HepG2 (cell line): ENCODE data around the gene LRRC19. TPM values are rescaled to one million over a fixed set of nuclear protein-coding genes. Genes with fewer than 3 reads are reported as not detected.

Source experiments
- AKAP8 ChIP-seq: sonication (generic); formaldehyde crosslinking; IDR thresholded peaks from 2 replicates; pipeline ENCODE4 v1.5.1; 2020; ENCODE audit warnings: mild to moderate bottlenecking, missing genetic modification reagents
- ATM ChIP-seq: fragments of 450-650 bp; IDR thresholded peaks from 2 replicates; pipeline ENCODE4 v1.7.1; 2017; ENCODE audit warnings: mild to moderate bottlenecking, borderline replicate concordance
- CREM ChIP-seq, 2 experiments: sonication (generic) in 1 of 2; formaldehyde crosslinking in 1 of 2; IDR thresholded peaks; 2 replicates each; pipeline versions ENCODE4 v1.4.0 to v1.6.1; 2016 to 2020; ENCODE audit warnings: antibody characterized with exemption in 1 of 2, mild to moderate bottlenecking in 1 of 2, missing genetic modification reagents in 1 of 2
- HOXA7 ChIP-seq: sonication (generic); formaldehyde crosslinking; IDR thresholded peaks from 2 replicates; pipeline ENCODE4 v1.8.1; 2022; ENCODE audit warnings: mild to moderate bottlenecking, missing genetic modification reagents, moderate library complexity
- JDP2 ChIP-seq: sonication (generic); formaldehyde crosslinking; IDR thresholded peaks from 2 replicates; pipeline ENCODE4 v1.8.1; 2022; ENCODE audit warnings: missing genetic modification reagents, borderline replicate concordance
- JUNB ChIP-seq: sonication (generic); formaldehyde crosslinking; IDR thresholded peaks from 2 replicates; pipeline ENCODE4 v1.8.0; 2022; ENCODE audit warnings: missing genetic modification reagents, mild to moderate bottlenecking, borderline replicate concordance
- KDM3A ChIP-seq: IDR thresholded peaks from 2 replicates; pipeline ENCODE4 v1.6.1; 2018; ENCODE audit warnings: low read depth, missing compliant biosample characterization
- MAFF ChIP-seq: IDR thresholded peaks from 2 replicates; pipeline ENCODE4 v1.6.1; 2011; ENCODE audit warnings: low read depth, low read length, improper control_type of control experiment
- MAFK ChIP-seq, 2 experiments: IDR thresholded peaks in 1 of 2; conservative IDR thresholded peaks in 1 of 2; 2 replicates each; pipeline ENCODE4 v1.6.1; 2011; ENCODE audit warnings: improper control_type of control experiment in 2 of 2, low read length in 2 of 2
- NR2C2 ChIP-seq: sonication (generic); formaldehyde crosslinking; IDR thresholded peaks from 2 replicates; pipeline ENCODE4 v1.4.0; 2020; ENCODE audit warnings: missing genetic modification reagents, mild to moderate bottlenecking, moderate library complexity, borderline replicate concordance
- PHF8 ChIP-seq: sonication (generic); formaldehyde crosslinking; IDR thresholded peaks from 2 replicates; pipeline ENCODE4 v1.5.0; 2020; ENCODE audit warnings: missing genetic modification reagents
- RFX3 ChIP-seq: IDR thresholded peaks from 2 replicates; pipeline ENCODE4 v1.6.1; 2016; ENCODE audit warnings: missing biosample characterization, missing genetic modification reagents
- TIGD3 ChIP-seq: sonication (generic); formaldehyde crosslinking; IDR thresholded peaks from 2 replicates; pipeline ENCODE4 v1.5.1; 2020; ENCODE audit warnings: mild to moderate bottlenecking, missing genetic modification reagents, borderline replicate concordance
- ZFAT ChIP-seq: sonication (generic); formaldehyde crosslinking; conservative IDR thresholded peaks from 2 replicates; pipeline ENCODE4 v1.8.1; 2023; ENCODE audit warnings: missing genetic modification reagents, inconsistent platforms
- ZNF142 ChIP-seq: sonication (generic); formaldehyde crosslinking; IDR thresholded peaks from 2 replicates; pipeline ENCODE4 v1.4.0; 2020; ENCODE audit warnings: missing genetic modification reagents
- ZNF264 ChIP-seq: sonication (generic); formaldehyde crosslinking; IDR thresholded peaks from 2 replicates; pipeline ENCODE4 v1.4.0; 2020; ENCODE audit warnings: missing genetic modification reagents
- ZNF280B ChIP-seq: sonication (generic); formaldehyde crosslinking; IDR thresholded peaks from 2 replicates; pipeline ENCODE4 v1.5.0; 2020; ENCODE audit warnings: missing genetic modification reagents, mild to moderate bottlenecking, borderline replicate concordance
- ZNF446 ChIP-seq: sonication (generic); formaldehyde crosslinking; IDR thresholded peaks from 2 replicates; pipeline ENCODE4 v1.5.0; 2020; ENCODE audit warnings: mild to moderate bottlenecking, missing genetic modification reagents
- ZNF543 ChIP-seq: sonication (generic); formaldehyde crosslinking; IDR thresholded peaks from 2 replicates; pipeline ENCODE4 v1.4.0; 2020; ENCODE audit warnings: mild to moderate bottlenecking, missing genetic modification reagents
- ZNF713 ChIP-seq: sonication (generic); formaldehyde crosslinking; IDR thresholded peaks from 2 replicates; pipeline ENCODE4 v1.4.0; 2020; ENCODE audit warnings: mild to moderate bottlenecking, missing genetic modification reagents
- ZNF746 ChIP-seq: sonication (generic); formaldehyde crosslinking; IDR thresholded peaks from 2 replicates; pipeline ENCODE4 v1.8.0; 2022; ENCODE audit warnings: mild to moderate bottlenecking, missing genetic modification reagents
- polyA plus RNA-seq, 8 experiments: library from polyadenylated mRNA; depleted of rRNA in 3 of 8; stranded (reverse) in 7 of 8; unstranded in 1 of 8; fragments of >200 nt; fragmentation: Illumina TruSeq in 4 of 8; extraction: Trizol in 4 of 8; gene quantifications; 2 replicates each; pipeline versions ENCODE4 v1.2.1 to v1.2.3, GENCODE V29; 2011 to 2016; ENCODE audit warnings: low read depth in 4 of 8, missing spikeins in 1 of 8, mixed read lengths in 1 of 8; ENCODE audit not compliant: insufficient read depth in 1 of 8
- total RNA-seq, 5 experiments: library from RNA; depleted of rRNA; stranded (reverse); fragments of >200 nt; fragmentation: Illumina TruSeq; extraction: Trizol; gene quantifications; 2 replicates each; pipeline ENCODE4 v1.2.3, GENCODE V29; 2016; ENCODE audit warnings: low read depth in 1 of 5

LRRC19 gene
- total and polyA plus RNA-seq, 2 of the 13 experiments (the other 11 are each of a cell fraction or from before 2014, with no cell fraction given): not detected

- TF ChIP-seq ZNF280B (CRISPR knock-in tag) (peak; percentile 36; the same call in 1 of the 2 replicates), ZNF543 (0 out of 2 replicates have a peak, but pooled peaks have one; percentile 47), ZNF746 (CRISPR knock-in tag) (no peak), JUNB (CRISPR knock-in tag) (no peak), AKAP8 (no peak), JDP2 (CRISPR knock-in tag) (no peak), ATM (no peak), MAFF (no peak), ZFAT (CRISPR knock-in tag) (no peak), ZNF264 (CRISPR knock-in tag) (0 out of 2 replicates have a peak, but pooled peaks have one; percentile 17), NR2C2 (no peak), RFX3 (CRISPR knock-in tag) (peak; percentile 89), ZNF446 (CRISPR knock-in tag) (no peak), HOXA7 (CRISPR knock-in tag) (no peak), MAFK (conservative IDR thresholded peaks at IDR 0.05 in 1 of 2, IDR thresholded peaks at IDR 0.05 in 1 of 2; ENCODE audit: low read length in 2 of 2) (no peak), ZNF713 (CRISPR knock-in tag) (no peak), KDM3A (no peak), ZNF142 (CRISPR knock-in tag) (peak; percentile 97), PHF8 (peak; percentile 91), TIGD3 (CRISPR knock-in tag) (no peak), CREM (IDR thresholded peaks at IDR 0.05) (peak; percentile 34; the same call in 1 of the 2 replicates), CREM (CRISPR knock-in tag; IDR thresholded peaks at IDR 0.05) (no peak)
These were observed 49.3 kb downstream of the LRRC19 start, which contains the start of gene IFT74 (continued) for GRCh38 chr9:26955921-26956859.
